ENCODE data around the gene CALD1.

The CALD1 gene

GRCh38 chr7:134947329-134947728, 167.9 kb downstream of the CALD1 start:
- in situ Hi-C loops (cut with MboI; ENCODE audit: low sequenced_read_pairs, unreplicated experiment), result loop anchor here (10.0 kb wide), 1 partner anchor 333 kb away; no protein-coding TSS in a partner anchor
- TF ChIP-seq CTCF (IDR thresholded peaks at IDR 0.05; ENCODE audit: borderline replicate concordance, control extremely low read depth, extremely low read depth, insufficient read depth, missing control alignments), result no peak
- DNase-seq (ENCODE audit: low spot score), result no peak

GRCh38 chr7:134947831-134948230, 168.4 kb downstream of the CALD1 start:
- no peak for TF ChIP-seq CTCF (IDR thresholded peaks at IDR 0.05; ENCODE audit: borderline replicate concordance, control extremely low read depth, extremely low read depth, insufficient read depth, missing control alignments)
- in situ Hi-C loops (cut with MboI; ENCODE audit: low sequenced_read_pairs, unreplicated experiment), result loop anchor here (10.0 kb wide), 1 partner anchor 333 kb away; no protein-coding TSS in a partner anchor
- DNase-seq (ENCODE audit: low spot score), result no peak

- in situ Hi-C loops (cut with MboI; ENCODE audit: low sequenced_read_pairs, unreplicated experiment), result loop anchor here (10.0 kb wide), 1 partner anchor 333 kb away; no protein-coding TSS in a partner anchor
- TF ChIP-seq CTCF (IDR thresholded peaks at IDR 0.05; ENCODE audit: borderline replicate concordance, control extremely low read depth, extremely low read depth, insufficient read depth, missing control alignments), result no peak
Observed at GRCh38 chr7:134948246-134948645, 168.8 kb downstream of the CALD1 start.

GRCh38 chr7:134948736-134949135, 169.3 kb downstream of the CALD1 start:
- in situ Hi-C loops (cut with MboI; ENCODE audit: low sequenced_read_pairs, unreplicated experiment), result loop anchor here (10.0 kb wide), 1 partner anchor 334 kb away; no protein-coding TSS in a partner anchor
- DNase-seq (ENCODE audit: low spot score), result no peak
- TF ChIP-seq CTCF (IDR thresholded peaks at IDR 0.05; ENCODE audit: borderline replicate concordance, control extremely low read depth, extremely low read depth, insufficient read depth, missing control alignments), result no peak

More at GRCh38 chr7:134948246-134948645, 168.8 kb downstream of the CALD1 start:
- no peak for DNase-seq (ENCODE audit: low spot score)

GRCh38 chr7:134949171-134949570, 169.7 kb downstream of the CALD1 start:
- TF ChIP-seq CTCF (IDR thresholded peaks at IDR 0.05; ENCODE audit: borderline replicate concordance, control extremely low read depth, extremely low read depth, insufficient read depth, missing control alignments), result no peak
- DNase-seq (ENCODE audit: low spot score), result no peak
- in situ Hi-C loops (cut with MboI; ENCODE audit: low sequenced_read_pairs, unreplicated experiment), result loop anchor here (10.0 kb wide), 1 partner anchor 334 kb away; no protein-coding TSS in a partner anchor

GRCh38 chr7:134954197-134955082, 175.0 kb downstream of the CALD1 start:
- in situ Hi-C loops (cut with MboI; ENCODE audit: low sequenced_read_pairs, unreplicated experiment), result no loop called here
- DNase-seq (ENCODE audit: low spot score), result peak; percentile 36
- peak; percentile 21 for TF ChIP-seq CTCF (IDR thresholded peaks at IDR 0.05; ENCODE audit: borderline replicate concordance, control extremely low read depth, extremely low read depth, insufficient read depth, missing control alignments)

All from GM13976 (cell line).